SK-MEL-5 (cell line): ENCODE data around the gene TIMM10B. TPM values are rescaled to one million over a fixed set of nuclear protein-coding genes. Genes with fewer than 3 reads are reported as not detected.
"Not testable (repeated sequence)": the region's sequence is repeated elsewhere in the genome, so short reads cannot be mapped to it uniquely, and the experiment has no call there.

Experiments
- DNase-seq: peaks from one replicate; pipeline ENCODE4 v3.0.0-alpha.2; 2016; ENCODE audit warnings: low read depth, low spot score
- in situ Hi-C: cut with HindIII; loops from 2 replicates; pipeline ENCODE4 v1.10.0; 2016; ENCODE audit warnings: low sequenced_read_pairs, high pct_unique_total_duplicates, low pct_unique_long_range_greater_than_20kb
- total RNA-seq: library from RNA; depleted of rRNA; stranded (reverse); fragments of >200 nt; shearing (Covaris generic); gene quantifications from 2 replicates; pipeline ENCODE4 v1.2.3, GENCODE V29; 2014

TIMM10B gene
- total RNA-seq, 1 experiment from 2014 or later = 68.5 TPM

DNA sequence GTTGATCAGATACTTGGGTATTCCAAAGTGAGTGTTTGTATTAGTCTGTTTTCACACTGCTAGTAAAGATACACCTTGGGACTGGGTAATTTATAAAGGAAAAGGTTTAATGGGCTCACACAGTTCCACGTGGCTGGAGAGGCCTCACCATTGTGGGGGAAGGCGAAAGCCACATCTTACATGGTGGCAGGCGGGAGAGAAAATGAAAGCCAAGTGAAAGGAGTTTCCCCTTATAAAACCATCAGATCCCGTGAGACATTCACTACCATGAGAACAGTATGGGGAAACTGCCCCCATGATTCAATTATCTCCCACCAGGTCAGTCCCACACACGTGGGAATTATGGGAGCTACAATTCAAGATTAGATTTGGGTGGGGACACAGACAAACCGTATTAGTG, 7.0 kb downstream of the TIMM10B start:
- no peak for DNase-seq
- in situ Hi-C loops = no loop called here

DNA sequence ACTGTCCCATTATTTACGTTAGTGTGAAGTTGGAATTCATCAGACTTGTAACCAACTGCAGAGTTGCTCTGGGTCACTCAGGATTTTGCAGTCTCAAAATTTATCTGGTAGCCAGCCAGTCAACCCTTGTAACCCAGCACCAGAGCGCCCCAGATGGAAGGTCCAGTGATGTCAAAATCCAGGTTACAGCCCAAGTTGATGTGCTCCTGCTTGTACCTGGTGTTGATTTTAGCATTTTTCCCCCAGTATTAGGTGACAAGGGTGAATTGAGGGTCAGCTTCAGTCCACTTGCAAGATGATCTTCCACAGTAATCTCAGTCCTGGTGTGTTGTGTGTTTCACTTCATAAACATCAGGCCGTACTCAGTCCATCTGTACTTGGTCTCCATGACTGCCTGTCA, 7.5 kb downstream of the TIMM10B start:
- DNase-seq = no peak
- in situ Hi-C loops = no loop called here

DNA sequence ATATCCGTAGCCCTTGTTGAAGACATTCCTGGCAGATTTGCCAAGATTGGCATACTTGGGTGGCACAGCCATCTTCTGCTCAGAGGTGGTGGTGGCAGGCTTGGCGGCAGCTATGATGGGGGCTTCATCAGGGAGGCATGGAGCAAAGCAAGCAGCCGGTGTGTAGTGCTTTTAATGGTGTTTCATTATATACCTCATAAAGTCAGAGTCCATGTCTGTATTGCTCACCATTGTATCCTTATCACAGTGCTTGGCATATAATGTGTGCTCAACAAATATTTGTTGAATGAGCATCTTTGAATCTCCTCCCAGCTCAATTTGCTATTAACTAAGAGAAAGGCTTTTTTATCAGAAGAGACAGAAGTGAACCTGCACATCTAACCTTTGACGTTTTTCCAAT, 8.0 kb downstream of the TIMM10B start:
- no peak for DNase-seq
- in situ Hi-C loops = no loop called here

DNA sequence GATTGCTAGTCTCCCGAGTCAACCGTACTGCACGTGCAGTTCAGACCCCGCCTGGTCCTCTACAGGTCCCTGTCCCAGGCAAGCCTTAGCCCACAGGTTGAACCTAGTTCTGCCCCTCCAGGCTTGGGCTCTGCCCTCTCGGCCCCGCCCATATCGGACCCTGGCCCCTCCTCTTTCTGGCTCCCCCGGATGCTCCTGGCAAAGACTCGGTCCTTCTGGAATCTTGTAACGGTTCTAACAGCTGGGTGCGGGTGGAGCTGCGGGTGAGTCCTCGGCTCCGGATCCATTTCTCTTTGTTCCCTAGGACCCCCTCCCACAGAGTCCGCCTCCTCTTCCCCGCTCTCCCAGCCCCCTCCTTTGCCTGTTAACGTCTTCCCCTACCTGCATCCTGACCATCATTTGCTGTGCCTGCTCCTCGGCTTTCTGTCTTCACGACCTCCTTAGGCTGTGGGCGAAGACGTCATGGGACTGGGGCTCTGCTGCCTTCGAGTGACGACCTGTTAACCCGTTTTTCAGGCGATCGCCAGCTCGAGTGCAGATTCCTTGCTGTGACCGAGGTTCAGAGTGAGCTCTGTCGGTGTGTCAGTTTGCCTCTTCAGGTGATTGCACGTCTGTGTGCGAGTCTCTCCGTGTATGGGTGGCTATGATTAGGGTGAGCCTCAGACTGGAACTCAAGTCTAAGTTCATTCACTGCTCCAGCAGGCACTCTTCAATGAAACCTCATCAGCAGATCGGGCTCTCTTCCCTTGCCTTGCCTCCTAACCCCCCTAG, 16.0 kb downstream of the TIMM10B start, which contains the start of gene DNHD1:
TSS of gene DNHD1 (plus strand) at position 212 of the 771 bp plus-strand sequence. CDS start 936 bp downstream, outside the sequence.
- in situ Hi-C loops = no loop called here
- DNase-seq = no peak

DNA sequence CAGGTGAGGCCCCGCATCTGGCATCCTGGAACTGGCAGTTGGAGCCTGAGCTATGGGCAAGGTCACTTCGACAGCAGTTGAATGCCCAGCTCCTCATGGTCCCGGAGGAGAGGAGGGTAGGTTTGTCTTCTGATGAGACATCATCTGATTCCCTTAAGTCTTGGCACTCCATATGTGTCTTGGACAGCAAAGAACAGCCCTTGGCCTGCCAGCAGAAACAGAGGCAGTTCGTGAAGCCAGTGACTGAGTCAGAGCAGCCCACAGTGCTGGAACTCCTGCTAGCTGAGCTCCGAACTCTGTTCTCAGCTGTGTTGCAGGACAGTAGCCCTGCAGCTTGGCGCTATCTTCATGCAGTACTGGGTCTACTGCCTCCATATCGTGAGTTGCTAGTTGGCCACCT, 16.8 kb downstream of the TIMM10B start:
- in situ Hi-C loops = no loop called here
- DNase-seq = no peak

DNA sequence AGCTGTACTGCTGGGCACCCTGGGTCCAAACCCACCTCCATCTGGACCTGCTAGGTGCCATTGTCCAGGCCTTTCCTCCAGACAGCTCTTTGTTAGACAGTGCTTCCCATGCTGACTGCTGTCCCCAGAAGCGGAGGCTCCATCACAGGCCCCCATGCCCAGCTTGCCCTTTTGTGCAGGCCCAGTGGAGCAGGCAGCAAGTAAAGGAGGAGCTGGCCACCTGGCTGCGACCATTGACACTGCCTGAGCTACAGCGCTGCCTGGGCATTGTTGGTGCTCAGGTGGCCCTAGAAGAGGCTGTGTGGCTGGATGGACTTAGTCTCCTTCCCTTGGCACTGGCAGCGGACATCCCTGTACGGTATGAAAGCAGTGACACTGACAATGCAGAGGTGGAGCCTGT, 17.2 kb downstream of the TIMM10B start:
- DNase-seq = no peak
- in situ Hi-C loops = no loop called here

DNA sequence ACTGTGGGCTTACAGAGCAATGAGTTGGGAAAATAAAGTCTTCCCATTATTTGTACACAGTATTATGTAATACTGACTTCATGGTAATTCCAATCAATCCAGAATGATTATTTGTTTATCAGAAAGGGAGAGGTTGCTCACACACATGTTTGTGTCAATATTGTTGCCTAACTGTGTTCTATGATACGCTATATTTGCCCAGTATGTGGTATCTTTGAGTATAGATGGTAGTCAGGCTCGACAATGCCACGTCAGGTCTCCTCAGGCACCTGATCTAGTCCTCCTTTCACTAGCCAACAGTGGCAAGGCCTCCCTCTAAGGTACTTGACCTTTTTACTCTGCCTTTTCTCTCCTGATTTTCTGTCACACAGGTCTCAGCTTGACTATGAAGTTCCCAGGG, 21.1 kb downstream of the TIMM10B start:
- DNase-seq = no peak
- in situ Hi-C loops = no loop called here

DNA sequence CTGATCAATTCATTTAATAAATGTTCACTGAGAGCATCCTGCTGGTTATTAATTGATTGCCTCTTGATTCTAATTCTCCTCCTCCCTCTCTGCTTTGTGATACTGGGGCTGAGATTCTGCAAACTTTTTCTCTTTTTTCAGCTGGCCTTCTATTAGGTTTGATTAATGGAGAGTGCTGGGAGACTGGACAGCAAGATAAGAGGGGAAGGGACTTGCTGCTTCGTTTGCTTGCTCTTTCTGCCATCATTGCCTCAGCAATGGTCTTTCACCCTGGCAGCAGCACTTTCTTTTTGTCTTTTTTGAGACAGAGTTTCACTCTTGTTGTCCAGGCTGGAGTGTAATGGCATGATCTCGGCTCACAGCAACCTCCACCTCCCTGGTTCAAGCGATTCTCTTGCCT, 22.9 kb downstream of the TIMM10B start:
- no peak for DNase-seq
- in situ Hi-C loops = no loop called here

DNA sequence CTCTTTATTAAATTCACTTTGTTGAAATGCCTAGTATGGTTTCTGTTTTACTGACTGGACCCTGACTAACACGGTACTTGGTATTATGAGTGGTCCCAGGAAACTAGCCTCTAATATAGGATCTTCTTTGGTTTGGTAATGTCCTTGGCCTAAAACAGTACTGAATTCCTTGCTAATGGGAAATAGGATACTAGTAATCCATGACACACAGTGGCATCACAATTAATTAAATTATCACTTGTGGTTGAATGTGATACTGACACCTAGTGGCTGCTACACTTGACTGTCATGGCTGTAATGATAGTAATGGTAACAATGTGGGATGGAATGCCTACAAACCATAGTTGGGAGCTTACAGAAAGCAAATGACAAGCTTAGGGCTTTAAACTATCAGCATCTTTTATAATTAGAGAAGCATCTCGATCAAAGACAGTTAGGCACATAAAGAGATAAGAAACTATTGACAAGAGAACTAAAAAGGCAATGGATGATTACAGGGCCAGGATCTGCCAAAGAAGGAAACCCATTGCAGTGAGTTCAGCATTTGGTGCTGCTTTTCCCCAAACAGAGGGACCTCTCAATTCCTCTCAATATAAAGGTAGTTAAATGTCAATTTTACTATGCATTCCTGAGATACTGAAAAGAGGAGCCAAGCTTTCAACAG, 24.4 kb downstream of the TIMM10B start:
- in situ Hi-C loops = no loop called here

DNA sequence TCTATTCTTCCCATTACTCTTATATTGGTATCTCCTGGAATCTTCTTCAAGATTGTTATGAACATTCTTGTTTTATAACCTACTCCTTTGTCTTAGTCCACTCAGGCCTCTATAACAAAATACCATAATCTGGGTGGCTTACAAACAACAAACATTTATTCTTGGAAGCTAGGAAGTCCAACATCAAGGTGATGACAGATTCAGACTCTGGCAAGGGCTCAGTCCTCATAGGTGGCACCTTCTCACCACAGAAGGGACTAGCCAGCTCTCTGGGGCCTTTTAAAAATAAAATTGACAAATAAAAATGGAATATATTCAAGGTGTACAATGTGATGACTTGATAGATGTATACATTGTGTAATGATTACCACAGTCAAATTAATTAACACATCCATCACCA, 35.6 kb downstream of the TIMM10B start:
- in situ Hi-C loops = no loop called here
- DNase-seq = no peak

More for the DNA sequence above, 24.4 kb downstream of the TIMM10B start:
- peak; percentile 66 for DNase-seq

DNA sequence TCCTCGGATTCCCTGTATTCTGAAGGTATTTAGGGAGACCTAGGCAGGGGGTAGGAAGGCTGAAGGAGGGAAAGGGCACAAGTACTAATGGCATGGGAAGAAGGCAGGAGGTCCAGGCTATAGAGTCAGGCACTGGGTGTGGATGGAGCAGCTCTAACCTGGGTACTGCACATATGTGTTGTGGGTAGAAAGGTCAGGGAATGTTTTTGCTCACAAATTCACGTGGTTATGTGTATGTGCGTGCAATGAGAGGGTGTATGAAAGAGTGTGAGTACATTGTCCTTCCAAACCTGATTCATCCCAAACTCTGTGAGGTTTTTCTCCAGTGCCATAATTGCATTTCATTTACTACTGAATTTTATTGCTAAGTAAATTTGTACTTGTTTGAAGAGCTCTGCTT, 39.0 kb downstream of the TIMM10B start:
- in situ Hi-C loops = no loop called here
- DNase-seq = no peak

DNA sequence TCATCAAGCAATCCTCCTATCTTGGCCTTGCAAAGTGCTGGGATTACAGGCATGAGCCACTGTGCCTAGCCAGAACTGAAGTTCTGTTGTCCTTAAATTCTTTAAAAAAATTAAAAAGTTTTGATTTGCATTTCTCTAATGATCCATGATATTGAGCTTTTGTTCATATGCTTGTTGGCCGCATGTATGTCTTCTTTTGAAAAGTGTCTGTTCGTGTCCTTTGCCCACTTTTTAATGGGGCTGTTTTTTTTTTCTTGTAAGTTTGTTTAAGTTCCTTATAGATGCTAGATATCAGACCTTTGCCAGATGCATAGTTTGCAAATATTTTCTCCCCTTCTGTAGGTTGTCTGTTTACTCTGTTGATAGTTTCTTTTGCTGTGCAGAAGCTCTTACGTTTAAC, 40.6 kb downstream of the TIMM10B start:
- in situ Hi-C loops, DNase-seq: not testable (repeated sequence)

DNA sequence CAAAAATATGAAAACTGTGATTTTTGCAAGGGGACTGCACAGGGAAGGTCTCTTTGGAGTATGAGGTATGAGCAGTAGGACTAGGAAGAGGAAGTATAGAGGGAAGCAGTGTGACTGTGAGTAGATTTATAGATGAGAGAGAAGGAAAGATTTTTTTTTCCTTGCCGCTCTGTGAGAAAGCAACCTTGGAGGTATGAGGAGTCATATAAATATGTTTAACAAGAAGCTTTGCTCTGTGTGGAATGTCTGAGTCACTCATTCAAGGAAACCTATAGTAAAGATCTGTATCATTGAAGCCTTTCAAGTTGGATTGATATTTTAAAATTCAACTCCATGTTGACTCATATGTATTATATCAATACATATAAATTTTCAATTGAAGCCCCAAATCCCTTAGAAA, 42.0 kb downstream of the TIMM10B start:
- in situ Hi-C loops = no loop called here
- no peak for DNase-seq

DNA sequence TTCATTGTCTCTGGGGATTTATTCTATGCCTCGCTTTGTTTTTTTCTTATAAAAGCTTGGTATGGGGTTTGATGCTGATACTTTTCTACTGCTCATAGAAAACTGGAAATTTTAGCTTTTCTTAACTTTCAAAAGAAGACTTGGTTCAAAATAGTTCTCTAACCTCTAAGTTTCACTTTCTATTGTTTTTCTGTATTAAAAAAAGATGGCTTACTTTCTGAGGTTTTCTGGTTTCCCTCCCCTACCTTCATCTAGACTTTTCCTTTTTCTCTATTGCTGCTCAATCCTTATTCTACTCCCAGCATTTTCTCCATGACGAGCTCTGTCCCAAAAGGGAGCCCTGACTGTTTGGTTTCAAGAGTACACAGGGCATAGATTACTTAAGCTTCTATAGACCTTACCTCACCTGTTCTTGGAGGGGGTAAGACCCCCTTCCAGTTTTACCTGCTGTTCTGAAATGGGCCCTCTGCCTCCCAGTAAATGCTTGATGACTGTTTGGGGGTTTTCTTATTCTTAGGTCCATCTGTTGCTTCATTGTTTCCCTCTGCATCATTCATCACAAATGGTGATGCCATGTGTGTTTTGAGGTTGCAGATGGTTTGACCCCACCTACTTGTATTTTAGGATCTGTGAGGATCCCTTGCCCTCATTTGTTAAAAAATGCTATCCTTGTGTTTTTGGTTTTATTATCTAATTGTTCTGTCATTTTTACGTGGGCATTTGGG, 45.3 kb downstream of the TIMM10B start:
- in situ Hi-C loops = no loop called here
- DNase-seq = no peak

DNA sequence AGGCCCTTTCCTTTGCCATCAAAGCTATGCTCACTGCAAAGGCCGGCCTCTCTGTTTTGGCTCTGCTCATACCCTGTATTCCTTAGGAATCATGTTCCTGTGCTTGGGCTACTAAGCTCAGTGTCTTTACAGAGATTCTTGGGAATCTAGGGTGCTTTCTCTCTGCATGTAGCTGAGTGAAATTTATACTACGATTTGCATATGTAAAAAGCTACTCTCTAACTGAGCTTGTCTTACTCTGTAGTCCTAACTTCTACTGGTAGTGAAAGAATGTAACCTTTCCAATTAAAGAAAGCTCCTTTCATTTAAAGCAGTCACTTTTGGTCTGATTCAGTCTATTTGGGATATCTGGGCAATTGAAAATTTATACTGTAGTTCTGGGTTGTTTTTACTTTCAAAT, 48.0 kb downstream of the TIMM10B start:
- no peak for DNase-seq
- in situ Hi-C loops = no loop called here

DNA sequence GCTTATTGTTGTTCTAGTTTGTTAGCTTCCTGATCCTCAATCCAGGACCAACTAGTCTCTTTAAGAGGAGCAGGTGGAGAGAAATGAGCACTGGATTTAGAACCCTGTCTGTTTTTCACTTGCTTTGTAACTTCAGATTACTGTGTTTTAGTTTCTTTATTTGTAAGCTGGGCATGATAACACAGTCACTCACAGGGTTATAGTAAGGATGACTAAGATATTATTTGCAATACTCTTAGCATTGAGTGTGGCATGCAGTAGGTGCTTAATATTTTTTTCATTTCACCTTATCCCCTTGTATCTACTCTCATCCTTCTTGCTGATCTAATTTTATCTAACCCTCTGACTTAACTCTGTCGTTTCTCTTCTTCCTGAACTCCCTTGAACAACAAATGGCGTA, 49.5 kb downstream of the TIMM10B start:
- no peak for DNase-seq
- in situ Hi-C loops = no loop called here

DNA sequence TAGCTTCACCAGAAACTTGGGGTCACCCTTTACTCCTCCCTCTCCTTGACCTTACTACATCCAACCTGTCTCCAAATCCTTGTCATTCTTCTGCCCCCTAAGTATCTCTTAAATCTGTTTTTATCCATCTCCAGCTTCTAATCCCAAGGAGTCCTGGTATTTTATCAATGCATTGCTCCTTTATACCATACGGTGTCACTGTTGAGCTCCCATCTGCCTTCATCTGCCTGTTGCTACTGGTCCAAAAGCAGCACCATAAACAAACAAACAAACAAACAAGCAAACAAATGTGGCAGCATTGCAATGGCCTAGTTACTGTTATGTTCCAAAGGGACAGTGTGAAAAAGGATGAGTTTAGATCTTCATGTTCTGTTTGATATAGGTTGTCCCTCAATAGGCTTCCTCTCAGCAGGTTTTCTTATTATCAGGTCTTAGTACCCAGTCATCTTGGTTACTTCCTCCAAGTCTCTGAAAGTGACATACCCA, 50.0 kb downstream of the TIMM10B start:
- peak; percentile 78 for DNase-seq
- in situ Hi-C loops = no loop called here
